GM19035 (cell line): ENCODE results near the gene ACTMAP.
"Not testable (repeated sequence)": the region's sequence is repeated elsewhere in the genome, so short reads cannot be mapped to it uniquely, and the experiment has no call there.

Source experiments
- ATAC-seq: cut with Tn5 transposase; IDR thresholded peaks from one replicate; pipeline ENCODE4 v1.9.1; 2021; ENCODE audit not compliant: unreplicated experiment

ACTMAP gene, protein sequence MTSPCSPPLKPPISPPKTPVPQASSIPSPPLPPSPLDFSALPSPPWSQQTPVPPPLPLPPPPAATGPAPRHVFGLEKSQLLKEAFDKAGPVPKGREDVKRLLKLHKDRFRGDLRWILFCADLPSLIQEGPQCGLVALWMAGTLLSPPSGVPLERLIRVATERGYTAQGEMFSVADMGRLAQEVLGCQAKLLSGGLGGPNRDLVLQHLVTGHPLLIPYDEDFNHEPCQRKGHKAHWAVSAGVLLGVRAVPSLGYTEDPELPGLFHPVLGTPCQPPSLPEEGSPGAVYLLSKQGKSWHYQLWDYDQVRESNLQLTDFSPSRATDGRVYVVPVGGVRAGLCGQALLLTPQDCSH

DNA sequence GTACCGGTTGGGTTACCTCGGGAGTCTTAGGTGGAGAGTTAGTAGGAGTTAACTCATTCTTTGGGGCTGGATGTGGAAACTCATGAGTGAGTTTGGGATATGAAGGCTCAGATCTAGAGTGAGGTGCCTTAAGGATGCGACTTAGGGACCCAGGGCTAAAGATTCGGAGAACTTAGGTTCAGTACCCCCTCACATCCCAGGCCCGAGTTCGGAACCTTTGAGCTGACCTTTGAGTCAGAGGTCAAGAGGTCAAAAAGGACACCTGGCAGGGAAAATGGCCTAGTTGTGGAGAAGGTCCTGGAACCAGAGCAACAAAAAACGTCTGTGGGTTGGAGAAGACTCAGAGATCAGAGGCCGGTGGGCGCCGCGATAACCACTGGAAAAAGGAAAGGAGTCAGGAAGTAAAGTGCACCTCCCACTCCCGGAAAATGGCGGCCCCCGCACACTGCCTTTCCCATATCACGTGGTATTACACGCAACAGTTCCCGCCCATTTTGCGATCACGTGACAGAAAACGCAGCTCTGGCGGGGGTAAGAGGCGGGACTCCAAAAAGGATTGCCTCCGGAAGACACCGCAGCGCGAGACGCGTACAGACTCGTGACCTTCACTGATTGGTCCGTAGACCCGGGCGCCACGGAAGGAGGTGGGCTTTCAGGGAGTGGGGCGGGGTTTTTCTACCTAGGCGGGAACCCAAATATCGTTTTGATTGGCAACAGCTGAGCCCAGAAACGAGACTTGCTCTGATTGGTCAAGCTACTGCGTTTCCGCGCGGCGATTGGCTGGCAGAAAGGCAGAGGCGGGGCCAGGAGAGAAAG lies at the start of gene ACTMAP:
ACTMAP (minus strand) TSS at position 420 of the 816 bp plus-strand sequence. CDS start 674 bp downstream, outside the sequence.
- peak; percentile 85 for ATAC-seq

DNA sequence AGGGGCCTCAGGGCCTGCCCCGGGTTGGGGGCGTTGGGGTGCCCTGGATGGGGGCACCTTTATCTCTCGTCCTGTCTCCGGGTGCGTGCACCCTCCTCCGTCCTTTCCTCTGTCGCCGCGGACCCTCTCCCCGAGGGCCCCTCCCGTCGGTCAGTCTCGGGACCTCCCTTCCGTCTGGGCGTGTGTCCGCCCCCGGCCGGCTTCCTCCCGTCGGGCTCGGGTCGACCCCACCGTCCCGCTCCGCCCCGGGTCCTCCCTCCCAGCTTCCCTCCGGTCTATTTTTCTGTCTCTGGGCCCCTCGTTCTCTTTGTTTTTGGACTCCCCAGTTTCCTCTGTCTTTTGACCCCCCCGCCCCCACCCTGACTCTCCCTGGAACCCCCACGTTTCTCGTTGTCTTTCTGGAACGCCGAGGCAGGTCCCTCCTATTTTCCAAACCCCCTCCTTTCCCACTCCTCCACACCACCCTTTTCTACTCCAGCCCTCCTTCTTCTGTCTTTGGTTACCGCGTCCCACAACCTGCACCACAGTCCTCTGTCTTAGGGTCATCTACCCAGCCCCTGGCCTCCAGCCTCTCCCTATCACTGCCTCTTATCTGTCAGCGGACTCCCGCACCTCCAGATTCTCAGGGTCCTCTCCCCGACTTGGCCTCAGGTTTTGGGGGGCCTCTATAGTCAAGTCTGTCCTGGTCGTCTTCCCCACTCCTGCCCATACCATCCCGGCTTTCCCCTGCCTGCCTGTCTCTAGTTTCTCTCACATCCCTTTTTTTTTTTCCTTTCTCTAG lies 49.5 kb upstream of the ACTMAP start:
- peak; percentile 19 for ATAC-seq

DNA sequence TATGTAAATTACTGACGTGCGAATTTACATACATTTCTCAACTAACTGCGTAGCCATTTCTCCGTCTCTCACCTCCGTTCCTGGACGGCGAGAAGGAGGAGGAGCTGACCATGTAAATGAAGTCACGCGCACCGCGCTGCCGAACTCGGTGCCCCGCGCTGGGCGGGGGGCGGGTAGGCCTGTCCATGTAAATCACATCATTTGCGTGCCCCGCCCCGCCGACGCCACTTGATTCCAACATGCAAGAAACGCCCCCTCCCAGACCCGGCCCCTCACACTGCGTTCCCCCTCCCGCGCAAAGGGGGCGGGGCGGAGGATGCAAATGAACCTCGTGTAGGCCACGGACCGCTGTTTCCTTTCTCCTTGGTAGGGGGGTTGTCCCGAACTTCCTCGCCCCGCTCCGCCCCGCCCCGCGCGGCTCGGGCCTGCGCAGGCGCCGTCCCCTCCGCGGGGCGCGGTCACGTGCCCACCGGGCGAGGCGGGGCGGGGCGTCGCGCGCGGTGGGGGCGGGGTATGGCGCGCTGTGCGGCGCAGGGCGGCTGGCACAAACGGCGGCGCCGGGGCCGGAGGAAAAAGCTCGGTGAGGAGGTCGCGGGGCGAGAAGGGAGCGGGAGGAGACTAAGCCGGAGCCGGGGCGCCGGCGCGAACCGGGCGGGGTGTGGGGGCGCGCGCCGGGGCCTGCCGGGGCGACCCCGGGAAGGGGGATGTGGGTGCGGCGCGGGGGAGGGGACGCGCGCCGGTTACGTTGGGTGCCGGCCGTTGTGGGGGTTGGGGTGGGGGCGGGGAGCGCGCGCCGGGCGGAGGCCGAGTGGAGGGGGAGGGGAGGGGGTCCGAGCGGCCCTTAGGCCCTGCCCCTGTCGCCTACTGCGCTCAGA lies 48.6 kb upstream of the ACTMAP start, which contains the start of gene EGLN2:
EGLN2 (plus strand) TSS at position 509 of the 875 bp plus-strand sequence. CDS start 1,382 bp downstream, outside the sequence.
- ATAC-seq = peak; percentile 78

DNA sequence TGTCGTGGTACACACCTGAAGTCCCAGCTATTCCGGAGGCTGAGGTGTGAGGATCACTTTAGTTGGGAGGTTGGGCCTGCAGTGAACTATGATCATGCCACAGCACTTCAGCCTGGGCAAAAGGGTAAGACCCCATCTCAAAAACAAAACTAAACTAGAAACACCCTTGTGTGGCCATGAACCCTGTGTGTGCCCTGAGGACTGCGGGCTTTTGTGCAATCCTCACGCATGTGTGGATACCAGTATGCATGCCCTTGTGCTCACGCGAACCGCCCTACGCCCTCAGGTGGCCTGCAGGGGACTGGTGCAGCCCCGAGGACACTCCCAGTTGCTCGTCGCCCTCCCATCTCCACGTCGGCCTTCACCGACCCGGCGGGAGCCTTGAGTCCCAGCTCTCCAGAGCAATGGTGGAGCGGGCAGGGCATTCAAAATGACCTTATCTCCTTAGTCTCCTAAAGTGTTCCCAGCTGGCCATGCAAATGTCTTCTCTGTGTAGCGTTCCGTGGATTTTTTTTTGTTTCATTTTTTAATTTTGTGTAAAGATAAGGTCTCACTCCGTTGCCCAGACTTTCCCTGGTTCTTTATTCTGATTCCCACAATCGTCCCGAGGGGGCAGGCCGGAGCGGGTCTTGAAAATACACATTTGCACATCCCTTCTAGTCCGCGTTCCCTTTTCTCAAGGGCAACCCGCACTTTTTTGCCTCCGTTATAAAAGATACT lies 47.8 kb upstream of the ACTMAP start:
- peak; percentile 26 for ATAC-seq

DNA sequence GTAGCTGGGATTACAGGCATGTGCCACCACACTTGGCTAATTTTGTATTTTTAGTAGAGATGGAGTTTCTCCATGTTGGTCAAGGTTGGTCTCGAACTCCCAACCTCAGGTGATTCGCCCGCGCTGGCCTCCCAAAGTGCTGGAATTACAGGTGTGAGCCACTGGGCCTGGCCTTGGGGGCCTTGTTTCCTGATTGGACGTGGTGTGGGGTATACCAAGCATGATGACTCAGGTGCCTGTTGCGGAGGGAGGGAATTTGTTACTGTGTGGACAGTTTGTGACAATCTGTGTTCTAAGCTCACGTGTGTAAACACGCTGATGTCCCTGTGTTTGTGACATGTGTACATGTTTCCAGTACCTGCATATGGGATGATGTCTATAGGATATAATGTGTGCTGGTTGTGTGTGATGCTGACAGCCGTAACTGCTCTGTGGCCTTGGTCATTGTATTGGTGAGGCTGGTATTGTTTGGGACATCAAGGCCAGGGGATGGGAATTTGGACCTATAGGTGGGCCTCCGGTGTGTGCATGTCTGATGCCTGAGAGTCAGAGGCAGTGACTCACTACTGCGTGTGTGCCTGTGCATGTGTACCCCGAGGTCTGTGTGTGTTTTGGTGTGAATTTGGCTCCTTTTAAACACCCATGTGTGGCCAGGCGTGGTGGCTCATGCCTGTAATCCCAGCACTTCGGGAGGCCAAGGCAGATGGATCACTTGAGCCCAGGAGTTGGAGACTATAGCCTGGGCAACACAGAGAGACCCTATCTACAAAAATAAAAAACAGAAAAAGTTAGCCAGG lies 47.1 kb upstream of the ACTMAP start:
- no peak for ATAC-seq

DNA sequence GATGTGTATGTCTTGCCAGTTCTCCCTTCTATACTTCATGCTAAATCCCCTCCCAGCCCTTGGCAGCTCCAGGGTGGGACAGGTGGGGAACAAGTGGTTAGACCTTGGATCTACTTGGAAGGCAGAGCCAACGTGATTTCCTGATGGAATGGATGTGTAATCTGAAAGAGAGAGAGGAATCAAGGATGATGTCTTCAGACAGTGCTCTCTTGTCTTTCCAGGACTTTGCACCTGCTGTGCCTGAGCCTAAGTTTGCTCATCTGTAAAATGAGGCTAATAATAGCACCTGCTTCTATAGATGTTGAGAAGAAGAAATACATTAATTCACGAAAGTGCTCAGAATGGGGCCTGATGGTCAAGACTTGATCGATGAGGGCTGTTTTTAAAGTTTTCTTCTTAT lies 41.7 kb upstream of the ACTMAP start:
- no peak for ATAC-seq

DNA sequence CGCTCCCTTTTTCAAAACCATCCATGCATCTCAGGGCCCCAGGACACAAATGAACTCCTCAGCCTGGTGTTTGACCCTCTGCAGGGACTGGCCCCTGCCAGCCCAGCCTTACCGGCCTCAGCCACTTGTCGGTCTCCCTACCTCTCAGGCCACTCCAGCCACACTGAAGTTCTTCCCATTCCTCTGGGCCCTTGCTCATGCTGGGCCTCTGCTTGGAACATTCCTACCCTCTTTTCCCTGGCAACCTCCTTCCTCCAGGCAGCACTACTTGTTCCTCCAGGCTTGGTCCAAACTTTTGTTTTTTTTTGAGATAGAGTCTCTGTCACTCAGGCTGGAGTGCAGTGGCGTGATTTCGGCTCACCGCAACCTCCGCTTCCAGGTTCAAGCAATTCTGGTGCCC lies 41.1 kb upstream of the ACTMAP start:
- no peak for ATAC-seq

DNA sequence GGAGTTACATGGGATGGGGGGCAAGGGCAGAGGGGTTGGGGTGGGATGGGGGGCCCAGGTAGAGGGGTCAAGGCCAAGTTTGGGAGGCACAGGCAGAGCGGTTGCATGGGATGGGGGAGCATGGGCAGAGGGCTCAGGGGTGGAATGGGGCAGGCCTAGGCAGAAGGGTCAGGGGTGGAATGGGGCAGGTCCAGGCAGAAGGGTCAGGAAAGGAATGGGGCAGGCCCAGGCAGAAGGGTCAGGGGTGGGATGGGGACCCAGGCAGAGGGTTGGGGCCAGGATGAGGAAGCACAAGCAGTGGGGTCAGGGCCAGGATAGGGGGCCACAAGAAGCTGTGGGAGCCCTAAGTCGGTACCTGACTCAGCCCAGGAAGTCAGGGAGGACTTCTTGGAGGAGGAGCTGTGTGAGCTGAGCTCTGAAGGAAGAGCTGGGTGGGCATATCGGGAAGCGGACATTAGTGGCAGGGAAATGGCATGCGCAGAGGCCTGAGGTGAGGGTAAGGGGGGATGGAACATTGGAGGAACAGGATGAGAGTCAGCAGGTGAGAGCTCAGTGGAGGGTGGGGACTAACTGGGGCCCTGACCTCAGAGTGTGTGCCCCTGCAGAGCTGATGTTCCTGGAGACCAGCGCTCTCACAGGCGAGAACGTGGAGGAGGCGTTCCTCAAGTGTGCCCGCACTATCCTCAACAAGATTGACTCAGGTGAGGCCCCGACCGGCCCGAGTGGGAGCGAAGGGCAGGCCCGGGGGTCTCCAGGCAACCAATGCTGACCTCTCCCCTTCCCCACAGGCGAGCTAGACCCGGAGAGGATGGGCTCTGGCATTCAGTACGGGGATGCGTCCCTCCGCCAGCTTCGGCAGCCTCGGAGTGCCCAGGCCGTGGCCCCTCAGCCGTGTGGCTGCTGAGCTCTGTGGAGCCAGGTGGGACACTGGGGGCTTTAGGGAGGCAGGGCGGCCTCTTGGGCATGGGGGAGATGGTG lies 36.1 kb upstream of the ACTMAP start:
- ATAC-seq = no peak

DNA sequence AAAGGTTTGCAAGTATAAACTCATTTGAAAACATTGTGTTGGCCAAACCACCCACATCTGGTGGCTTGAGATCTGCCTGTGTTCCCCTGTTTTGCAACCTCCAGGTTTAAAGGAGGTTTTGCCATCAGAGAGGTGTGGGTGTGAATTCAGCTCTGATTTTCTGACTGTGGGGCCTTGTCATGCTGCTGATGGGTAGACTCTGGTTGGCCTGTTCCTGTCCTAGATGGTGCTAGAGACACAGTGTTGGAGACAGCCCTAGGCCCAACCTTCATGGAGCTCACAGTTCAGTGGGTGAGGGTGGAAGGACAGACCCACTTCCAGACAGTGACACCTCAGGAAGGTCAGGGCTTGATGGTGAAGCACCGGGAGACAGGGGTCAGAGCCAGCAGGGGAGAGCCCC lies 35.2 kb upstream of the ACTMAP start:
- ATAC-seq = no peak

DNA sequence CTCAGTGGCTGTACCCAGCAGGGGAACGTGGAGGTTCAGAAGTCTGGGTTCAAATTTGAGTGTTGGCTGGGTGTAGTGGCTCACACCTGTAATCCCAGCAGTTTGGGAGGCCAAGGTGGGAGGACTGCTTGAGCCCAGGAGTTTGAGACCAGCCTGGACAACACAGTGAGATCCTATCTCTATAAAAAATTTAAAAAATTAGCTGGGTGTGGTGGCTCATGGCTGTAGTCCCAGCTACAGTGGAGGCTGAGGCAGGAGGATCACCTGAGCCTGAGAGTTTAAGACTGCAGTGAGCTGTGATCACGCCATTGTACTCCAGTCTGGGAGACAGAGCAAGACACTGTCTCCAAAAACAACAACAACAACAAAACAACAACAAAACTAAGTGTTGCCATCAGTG lies 33.9 kb upstream of the ACTMAP start:
- ATAC-seq = not testable (repeated sequence)

DNA sequence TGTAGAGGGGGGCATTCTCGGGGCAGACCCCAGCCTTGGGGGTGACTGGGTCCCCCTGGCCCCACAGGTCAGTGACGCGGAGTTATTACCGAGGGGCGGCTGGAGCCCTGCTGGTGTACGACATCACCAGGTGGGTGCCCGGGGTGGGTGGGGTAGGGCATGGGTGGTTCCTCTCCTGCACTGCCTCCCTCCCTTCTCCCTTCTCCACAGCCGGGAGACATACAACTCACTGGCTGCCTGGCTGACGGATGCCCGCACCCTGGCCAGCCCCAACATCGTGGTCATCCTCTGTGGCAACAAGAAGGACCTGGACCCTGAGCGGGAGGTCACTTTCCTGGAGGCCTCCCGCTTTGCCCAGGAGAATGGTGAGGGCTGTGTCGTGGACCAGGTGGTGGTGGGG lies 33.4 kb upstream of the ACTMAP start:
- ATAC-seq = no peak

DNA sequence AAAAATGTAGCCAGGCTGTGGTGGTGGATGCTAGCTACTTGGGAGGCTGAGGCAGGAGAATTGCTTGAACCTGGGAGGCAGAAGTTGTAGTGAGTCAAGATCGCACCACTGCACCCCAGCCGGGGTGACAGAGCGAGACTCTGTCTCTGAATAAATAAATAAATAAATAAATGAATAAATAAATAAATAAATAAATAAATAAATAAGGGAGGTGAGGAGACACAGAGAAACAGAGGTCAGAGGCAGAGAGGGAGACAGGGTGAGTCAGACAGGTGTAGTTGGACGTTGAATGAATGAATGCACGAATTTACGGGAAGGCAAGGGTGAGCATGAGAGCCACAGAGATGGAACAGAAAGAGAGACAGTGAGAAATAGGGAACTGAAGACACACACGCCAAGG lies 30.9 kb upstream of the ACTMAP start:
- no peak for ATAC-seq

DNA sequence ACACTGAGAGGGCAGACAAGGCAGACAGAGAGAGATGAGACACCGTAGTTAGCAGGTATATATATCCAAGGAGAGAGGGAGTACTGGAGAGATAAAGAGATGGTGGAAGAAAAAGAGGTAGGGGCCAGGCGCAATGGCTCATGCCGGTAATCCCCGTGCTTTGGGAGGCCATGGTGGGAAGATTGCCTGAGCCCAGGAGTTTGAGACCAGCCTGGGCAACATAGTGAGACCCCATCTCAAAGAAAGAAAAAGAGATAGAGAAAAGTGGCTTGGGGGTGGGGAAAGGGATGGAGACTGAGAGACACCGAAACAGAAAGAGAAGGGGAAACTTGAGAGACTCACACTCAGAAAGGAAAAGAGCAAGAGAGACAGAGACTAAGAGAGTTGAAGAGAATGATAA lies 30.3 kb upstream of the ACTMAP start:
- ATAC-seq = no peak

DNA sequence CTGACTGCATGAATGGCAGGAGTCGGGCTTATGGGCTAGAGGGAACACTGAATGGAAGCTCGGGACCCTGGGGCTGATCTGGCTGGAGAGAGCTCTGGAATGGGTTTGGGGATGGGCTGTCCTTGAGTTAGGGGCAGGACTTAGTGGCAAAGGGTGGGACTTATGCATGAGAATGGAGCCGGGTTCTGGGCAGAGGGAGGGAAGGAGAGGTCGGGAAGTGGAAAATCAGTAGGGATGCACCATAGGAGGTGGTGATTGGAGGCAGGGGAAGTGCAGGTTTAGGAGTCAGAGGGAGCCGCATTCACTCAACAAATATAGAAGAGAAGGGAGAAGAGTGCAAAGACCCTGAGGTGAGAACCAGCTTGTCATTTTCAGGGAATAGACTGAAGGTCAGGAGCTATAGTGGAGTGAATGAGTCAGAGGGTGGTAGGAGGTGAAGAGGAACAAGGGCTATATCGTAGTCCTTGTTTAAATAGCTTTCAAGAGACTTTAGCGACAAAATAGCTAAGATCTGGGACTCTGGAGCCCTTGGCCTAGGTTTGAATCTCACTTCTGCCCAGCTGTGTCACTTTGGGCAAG lies 28.5 kb upstream of the ACTMAP start:
- no peak for ATAC-seq

DNA sequence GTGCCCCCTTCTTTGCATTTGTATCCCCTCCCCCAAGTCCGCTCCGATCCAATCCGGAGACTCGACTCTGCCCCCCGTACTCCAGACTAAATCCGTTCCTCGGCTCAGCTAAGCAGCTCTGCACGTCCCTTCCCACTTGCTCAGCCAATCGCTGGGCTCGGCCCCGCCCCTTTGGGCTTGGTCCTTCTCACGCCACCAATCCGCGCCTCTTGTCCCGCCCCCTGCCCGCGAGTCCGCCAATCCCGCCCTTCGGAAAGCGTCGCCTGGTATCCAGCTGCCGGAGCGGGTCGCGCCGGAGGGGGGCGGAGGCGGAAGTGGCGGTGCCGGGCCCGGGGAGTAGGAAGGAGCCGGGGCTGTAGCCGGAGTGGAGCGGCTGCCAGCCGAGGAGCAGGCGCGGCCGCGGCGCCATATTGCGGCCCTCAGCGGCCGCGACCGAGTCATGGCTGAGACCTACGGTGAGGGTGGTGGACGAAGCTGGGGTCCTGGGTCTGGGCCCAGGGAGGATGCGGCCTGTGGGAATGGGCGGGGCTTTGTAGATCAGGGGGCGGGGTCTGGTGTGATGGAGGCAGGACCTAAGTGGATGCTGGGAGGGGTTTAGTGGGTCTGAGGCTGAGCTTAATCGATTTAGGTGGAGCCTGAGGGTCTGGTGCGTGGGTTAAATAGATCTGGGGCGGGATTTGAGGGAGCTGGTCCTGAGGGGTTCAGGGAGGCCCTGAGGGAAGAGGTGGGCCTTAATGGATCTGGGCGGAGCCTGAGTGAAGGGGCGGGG lies 27.8 kb upstream of the ACTMAP start, which contains the start of gene RAB4B:
RAB4B (plus strand) TSS at position 311 of the 769 bp plus-strand sequence; CDS start at position 440, 129 bp downstream.
- peak; percentile 66 for ATAC-seq

DNA sequence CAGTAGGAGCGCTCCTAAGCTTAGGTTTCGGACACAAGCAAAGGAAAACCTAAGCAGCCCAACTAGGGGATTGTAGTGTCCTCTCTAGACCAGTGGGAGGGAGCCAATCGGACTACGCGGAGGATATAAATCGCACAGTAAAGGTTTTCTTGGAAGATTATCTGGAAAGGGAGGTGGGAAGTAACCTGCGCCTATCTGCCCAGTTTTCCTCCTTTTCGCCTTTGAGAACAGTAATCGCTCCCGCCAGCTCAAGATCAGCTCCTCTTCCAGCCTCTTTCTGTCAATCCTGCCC lies 27.3 kb upstream of the ACTMAP start:
- no peak for ATAC-seq
